ENCODE results near the gene ARL8B.

DNA sequence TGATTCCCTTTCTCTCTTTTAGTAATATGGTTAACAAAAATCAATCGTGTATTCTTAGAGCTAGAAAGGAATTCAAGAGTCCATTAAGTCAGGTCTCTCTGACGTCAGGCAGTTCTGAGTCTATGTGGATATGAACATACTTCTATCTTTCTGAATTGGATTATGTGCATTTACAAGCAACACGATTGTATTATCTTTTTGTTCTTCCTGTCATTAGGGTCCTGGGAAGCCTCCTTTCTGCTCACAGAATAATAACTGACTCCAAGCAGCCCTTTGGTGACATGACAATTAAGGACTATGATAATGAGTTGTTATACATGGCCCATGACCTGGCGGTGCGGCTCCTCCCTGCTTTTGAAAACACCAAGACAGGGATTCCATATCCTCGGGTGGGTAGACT lies 79.4 kb downstream of the ARL8B start:
- TF ChIP-seq POLR2AphosphoS5 (IDR thresholded peaks at IDR 0.05; ENCODE audit: borderline replicate concordance, low read depth, low read length) (no peak), EZH2 (IDR thresholded peaks at IDR 0.05) (no peak)

Measured in SK-N-MC (cell line).